Raji (cell line): Measurements from ENCODE around the gene PRKAA1.

Experiments used
- POLR2A ChIP-seq: IDR thresholded peaks from 2 replicates; pipeline ENCODE4 v1.6.1; 2011; ENCODE audit warnings: low read depth, low read length, control low read depth; ENCODE audit not compliant: insufficient read depth

The PRKAA1 gene

DNA sequence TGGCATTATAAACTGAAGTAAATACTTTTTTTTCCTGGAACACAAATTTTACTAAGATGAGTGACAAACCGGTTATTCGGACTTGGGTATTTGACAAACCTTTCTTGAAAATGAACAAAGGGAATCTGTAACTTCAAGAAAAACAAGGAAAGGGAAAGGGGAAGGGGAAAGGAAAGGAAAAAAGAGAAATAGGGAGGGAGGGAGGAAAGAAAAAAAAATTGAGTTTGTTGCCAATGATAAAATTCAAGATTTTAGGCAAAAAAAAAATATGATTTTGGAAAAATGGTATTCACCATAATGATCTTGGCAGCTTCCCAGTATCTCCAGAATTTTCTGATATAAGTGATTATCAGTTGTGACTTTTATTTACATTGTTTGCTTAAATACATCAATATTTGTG lies 40.8 kb downstream of the PRKAA1 start:
- no peak for TF ChIP-seq POLR2A

DNA sequence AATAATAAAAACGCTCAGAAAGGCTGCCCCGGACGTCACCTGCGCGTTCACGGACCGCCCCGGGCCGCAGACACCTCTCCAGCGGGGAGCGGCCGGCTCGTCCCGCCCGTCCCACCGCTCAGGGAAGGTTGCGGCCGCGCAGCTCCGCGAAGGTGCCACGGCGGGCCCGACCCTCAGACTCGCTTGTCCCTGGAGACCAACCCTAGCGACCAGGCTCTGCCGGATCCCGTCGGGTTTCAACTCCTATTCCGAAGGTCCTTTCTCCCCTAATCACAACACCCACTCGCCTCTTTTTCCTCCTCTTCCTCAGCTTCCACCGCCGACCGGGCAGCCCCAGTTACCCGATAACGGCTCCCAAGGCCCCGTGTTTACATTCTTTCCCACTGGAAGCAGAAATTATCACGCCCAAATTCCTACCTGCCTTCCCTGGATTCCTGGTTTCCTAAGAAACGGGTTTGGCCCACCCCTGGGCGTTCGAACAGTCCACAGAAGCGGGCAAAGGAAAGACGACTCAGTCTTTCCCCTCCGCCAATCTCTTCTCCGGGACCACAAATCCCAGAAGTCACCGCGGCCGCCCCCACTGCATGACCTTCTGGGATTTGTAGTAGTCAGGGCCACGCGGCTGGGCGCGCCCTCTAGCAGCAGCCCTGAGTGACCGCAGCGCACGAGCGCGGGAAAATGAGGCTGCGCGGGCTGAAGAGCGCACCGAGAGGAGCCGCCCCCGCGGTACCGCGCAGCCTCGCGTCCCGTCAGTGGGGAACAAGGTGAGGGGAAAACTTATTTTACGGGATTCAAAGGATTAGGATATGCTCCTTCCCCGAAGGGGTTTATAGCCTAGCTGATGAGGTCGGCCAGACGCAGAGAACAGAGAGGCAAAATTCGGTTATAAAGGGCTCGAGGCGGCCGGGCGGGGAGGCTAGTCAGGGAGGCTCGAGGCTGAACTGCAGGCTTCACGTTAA lies 42.5 kb downstream of the PRKAA1 start, which contains the start of gene TTC33:
TSS of gene TTC33 (minus strand) at position 555 of the 959 bp plus-strand sequence. CDS start 8,943 bp downstream, outside the sequence.
- peak; percentile 30; the same call in 1 of the 2 replicates for TF ChIP-seq POLR2A

DNA sequence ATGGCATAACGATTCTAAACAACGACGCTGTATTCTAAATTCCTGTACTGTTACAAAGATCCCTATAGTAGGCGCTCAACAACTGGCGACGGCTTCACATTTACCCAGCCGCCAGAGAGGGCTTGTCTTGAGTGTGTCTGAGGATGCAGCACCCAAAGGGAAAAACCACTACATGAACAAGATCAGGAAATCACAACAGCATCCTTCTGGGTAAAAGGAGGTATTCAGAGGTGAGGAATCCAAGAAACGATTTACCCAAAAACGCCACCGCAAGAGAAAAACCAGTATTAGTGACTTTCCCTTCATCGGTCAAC lies 43.1 kb downstream of the PRKAA1 start:
- peak; percentile 43; the same call in 1 of the 2 replicates for TF ChIP-seq POLR2A

DNA sequence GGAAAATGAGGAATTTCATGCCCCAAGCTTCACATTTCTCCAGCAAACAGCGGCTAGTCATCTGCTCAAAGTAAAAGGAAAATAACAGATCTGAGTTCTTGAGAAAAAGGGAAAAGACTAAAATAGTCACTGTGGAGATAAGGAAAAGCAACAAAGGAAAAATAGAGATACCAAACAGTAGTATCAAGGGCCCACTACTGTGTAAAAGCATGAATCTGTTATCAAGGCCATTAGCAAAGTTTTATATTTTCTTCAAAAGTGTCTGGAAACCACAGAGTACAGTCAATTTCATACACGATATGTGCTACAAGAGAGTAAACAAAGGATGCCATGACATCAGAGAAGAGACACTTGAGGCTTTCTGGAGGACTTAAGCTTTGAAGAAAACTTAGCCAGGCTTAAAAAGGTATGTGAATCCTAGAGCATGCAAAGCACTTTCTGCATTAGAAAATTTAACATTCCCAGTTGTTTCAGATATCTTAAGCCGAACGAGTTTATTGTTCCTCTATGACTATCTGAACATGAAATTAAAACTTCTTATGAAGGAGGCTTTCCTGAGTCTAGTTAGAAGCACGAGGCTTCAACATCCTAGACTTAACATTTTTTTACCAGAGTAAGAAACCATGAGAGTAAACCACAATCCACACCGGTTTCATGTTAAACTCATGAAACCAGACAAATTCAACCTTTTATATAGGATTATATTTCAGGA lies 43.6 kb downstream of the PRKAA1 start:
- TF ChIP-seq POLR2A = no peak

DNA sequence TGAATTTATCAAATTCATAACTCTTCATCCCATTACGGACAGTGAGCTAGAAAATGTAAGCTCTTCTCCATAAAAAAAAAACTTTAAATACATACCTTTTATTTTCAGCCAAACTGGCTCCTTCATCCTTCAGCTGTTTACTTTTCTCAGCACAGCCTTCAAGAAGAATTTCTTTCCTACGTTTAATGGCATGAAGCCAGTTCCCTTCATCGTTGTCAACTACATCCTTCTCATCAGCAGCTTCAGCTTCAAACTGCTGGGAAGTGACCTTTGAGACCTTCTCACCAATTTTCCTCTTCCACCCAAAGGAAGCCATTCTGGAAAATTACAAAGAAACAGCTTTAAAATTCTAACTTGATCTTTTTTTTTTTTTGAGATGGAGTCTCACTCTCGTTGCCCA lies 51.5 kb downstream of the PRKAA1 start:
- no peak for TF ChIP-seq POLR2A

DNA sequence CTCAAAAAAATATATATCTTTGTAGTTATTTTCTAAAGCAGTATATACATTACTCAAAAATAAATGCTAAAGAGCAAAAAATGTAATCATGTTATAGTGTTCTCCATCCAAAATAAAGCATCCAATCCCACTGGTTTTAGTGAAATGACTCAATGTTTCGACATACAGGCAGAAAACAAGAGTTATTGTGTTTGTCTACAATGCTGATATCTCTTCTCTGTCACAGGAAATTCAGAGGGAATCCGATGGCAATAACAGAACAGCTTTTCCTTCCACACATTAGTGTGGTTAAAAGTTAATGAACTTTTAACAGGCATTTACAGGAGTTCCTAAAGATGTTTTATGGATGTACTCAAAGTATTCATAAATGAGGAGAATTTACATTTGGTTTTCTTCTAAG lies 54.4 kb downstream of the PRKAA1 start:
- no peak for TF ChIP-seq POLR2A

DNA sequence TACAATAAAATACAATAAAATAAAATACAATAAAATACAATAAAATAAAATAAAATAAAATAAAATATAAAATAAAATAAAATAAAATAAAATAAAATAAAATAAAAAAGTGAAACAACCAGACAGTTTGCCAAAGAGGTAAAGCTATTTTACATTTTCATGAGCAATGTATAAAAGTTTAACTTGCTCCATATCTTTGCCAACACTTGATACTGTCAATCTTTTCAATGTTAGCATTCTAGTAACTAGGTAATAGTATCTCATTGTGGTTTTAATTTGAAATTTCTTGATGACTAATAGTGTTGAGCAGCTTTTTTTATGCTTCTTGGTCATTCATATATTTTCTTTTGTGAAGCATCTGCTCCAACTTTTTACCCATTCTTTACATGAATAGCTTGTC lies 59.7 kb downstream of the PRKAA1 start:
- no peak for TF ChIP-seq POLR2A

DNA sequence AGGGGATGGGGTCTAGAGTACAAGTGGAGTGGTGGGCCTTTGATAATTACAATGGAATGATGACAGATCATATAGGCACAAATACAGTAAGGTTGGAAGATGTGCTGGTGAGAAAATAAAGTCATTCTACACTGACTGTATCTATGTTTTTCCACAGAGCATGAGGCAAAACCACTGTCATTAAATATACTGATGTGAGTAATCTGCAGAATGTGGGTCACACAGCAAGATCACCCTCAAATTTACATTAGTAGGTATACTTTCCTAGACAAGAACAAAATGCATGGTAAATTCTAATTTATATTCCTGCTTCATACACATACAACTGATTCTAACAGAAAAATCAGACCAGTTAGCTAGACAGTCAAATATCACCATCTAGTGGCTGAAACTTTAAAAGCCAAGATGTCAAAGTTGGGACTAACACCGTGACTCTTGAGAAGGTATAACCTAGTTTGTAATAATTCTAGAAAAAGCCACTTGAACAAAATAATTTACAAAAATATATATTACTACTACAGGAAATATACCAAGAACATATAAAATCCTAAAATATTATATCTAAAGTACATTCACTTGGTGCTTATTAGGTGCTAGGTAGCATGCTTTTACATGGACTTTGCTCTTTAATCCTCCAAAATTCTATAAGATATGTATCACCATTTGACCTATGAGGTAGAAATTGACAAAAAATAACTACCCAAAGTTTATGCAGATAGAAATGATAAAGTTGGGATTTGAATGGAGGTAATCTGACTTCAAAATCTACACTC lies 61.9 kb downstream of the PRKAA1 start:
- TF ChIP-seq POLR2A = no peak

DNA sequence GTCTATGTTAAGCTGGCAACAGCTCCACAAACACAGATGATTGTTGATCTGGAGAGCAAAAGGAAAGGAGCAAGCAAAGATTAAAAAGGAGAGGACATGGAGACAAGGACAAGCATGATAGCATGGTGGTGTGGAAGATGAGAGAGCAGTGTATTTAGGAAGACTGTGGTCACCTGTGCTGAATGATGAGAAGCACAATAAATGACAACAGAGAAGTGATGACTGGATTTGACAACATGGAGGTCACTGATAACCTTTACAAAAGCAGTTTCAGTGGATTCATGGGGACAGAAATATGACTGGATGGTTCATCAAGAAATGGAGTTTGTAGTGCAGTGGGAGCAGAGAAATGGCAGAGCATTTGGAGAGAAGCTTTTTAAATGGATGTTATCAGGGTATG lies 62.6 kb downstream of the PRKAA1 start:
- no peak for TF ChIP-seq POLR2A

DNA sequence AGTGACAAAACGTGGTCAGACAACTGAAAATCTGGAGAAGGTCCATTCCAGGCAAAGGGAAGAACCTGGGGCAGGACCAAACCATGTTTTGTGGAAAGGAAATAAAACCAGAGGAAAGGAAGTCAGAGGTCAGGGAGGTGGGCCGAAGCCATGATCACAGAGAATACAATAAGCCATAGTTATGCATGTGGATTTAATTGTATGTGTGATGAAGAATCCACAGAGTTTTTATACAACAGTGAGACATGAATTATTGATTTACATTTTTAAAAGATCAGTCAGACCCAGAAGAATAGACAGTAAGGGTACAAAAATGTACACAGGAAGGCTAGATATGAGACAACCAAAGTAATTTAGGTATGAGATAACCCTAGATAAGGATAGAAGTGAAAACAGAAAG lies 63.2 kb downstream of the PRKAA1 start:
- TF ChIP-seq POLR2A = no peak

DNA sequence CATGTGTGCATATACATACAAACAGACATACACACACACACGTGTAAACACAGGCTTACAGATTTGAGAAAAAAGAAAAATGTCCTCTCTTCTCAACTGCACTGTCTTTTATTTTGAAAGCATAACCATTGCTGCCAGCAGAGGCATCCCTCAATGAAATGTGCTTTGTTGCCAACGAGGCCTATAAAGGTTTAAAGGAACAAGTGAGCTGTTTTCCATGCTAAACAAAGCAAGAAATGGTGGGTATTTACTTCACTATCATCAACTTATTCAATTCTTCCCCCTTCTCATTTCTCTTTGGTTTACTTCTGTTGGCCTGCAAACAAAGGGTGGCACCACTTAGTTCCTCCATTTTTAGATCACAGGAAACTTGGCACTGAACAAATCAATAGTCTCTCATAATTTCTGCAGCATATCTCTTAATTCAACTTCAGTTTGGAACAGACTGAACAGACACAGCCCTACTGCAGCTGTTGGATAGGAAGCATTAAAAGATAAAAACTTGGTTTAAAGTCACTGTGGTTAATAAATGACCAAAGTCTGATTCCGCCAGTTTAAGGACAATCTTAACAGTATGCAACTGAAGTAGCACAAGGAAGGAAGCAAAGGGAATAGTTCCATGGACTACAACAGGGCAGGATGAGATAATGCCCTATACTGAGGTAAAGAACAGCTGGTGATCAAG lies 64.2 kb downstream of the PRKAA1 start:
- TF ChIP-seq POLR2A = no peak

DNA sequence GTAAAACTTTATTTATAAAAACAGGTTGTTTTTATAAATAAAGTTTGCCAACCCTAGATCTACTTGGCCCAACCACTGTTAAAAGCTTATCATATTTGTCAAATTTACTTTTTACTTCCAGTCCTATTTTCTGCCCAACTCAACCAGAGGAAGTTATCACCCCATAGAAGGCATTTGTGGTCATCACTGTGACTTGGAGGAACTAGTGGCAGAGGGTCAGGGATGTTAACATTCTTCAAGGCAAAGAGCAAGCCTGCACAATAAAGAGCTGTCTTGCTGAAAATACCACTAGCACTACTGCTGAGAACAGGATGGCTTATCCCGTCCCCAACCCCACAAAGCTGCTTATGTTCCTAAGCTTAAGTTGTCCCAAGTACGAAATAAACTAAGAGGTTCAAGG lies 64.7 kb downstream of the PRKAA1 start:
- TF ChIP-seq POLR2A = no peak

DNA sequence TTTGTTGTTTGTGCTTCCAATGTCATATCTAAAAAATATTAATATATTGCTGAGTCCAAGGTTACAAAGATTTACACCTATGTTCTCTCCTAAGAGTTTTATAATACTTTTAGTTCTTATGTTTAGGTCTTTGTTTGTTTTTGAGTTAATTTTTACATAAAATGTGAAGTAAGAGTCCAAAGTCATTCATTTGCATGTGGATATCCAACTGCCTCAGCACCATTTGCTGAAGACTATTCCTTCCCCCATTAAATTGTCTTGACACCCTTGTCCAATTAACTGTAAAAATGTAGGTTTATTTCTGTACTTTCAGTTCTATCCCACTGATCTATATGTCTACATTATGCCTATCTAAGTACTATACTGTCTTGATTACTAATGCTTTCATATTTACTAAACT lies 78.1 kb downstream of the PRKAA1 start:
- TF ChIP-seq POLR2A = no peak

DNA sequence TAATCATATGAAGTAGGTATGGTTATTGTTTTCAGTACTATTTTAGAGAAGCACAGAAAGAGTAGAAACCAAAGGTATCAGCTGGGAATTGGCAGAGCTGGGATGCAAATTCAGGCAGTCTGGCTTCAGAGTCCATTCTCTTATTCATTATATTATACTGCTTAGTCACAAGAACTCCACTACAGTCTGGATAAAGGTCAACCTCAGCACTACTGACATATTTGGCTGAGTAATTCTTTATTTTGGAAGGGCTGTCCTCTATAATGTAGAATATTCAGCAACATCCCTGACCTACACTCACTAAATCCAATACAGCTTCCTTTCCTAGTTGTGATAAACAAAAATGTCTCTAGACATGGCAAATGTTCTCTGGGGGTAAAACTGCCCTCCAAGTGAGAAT lies 80.9 kb downstream of the PRKAA1 start:
- no peak for TF ChIP-seq POLR2A

DNA sequence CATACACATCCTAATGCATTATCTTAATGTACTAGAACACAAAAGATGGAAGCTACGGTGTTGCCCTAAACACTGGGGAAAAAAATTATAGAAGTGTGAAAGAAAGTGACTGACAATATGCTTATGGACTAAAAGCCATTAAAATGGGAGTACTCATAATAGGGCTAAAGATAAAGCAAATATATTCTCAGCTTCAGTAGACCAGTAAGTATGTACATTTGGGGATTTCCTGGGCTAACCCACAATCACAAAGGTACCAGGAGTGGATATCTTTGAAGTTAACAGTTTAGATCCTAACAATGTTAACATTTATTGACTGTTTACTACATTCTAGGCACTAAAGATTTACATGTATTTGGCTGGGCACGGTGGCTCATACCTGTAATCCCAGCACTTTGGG lies 81.6 kb downstream of the PRKAA1 start:
- no peak for TF ChIP-seq POLR2A
